B cell (primary cell): ENCODE data around the gene LDHB. TPM values are rescaled to one million over a fixed set of nuclear protein-coding genes. Genes with fewer than 3 reads are reported as not detected.

Experiments used
- ATAC-seq: fragments of 200-7000 bp; cut with Tn5 transposase; one replicate; pipeline ENCODE4 v1.10.0; 2021; ENCODE audit warnings: low read depth, mild to moderate bottlenecking, moderate number of reproducible peaks, moderate library complexity
- CTCF ChIA-PET: fragments of 350-600 bp; sonication (Branson Sonifier 250); formaldehyde crosslinking; loops from one replicate; lab custom pipeline; 2021; ENCODE audit warnings: antibody characterized with exemption, inconsistent platforms; lab: Charles Lee
- POLR2A ChIA-PET: fragments of 350-600 bp; sonication (Branson Sonifier 250); formaldehyde crosslinking; loops from one replicate; lab custom pipeline; 2021; ENCODE audit warnings: antibody characterized with exemption; lab: Charles Lee
- DNase-seq: peaks from one replicate; pipeline ENCODE4 v3.0.0; 2013
- H2AFZ ChIP-seq: 2 replicates; pipeline ENCODE4 v1.6.1; 2012; ENCODE audit warnings: mild to moderate bottlenecking, low read depth, low read length; ENCODE audit not compliant: insufficient read depth, poor library complexity, severe bottlenecking
- H3K27ac ChIP-seq, 2 donors: 1 replicate in 1 of 2; 2 replicates in 1 of 2; pipeline ENCODE4 v1.5.1; 2012 to 2013; ENCODE audit warnings: low read length in 2 of 2, mild to moderate bottlenecking in 2 of 2, moderate library complexity in 1 of 2
- H3K27me3 ChIP-seq, 4 experiments: fragments of 200-600 bp in 1 of 4; sonication (generic) in 1 of 4; replicated peaks in 1 of 4; 1 replicate in 2 of 4; 2 replicates in 2 of 4; pipeline versions ENCODE4 v1.6.1 to v1.7.0; 2013 to 2016; ENCODE audit warnings: low read length in 3 of 4, mild to moderate bottlenecking in 2 of 4, mixed read lengths in 1 of 4, moderate library complexity in 1 of 4; ENCODE audit not compliant: insufficient read depth in 4 of 4, control insufficient read depth in 3 of 4; ENCODE audit errors: control extremely low read depth in 1 of 4
- H3K36me3 ChIP-seq, 2 experiments: replicated peaks in 1 of 2; 1 replicate in 1 of 2; 2 replicates in 1 of 2; pipeline versions ENCODE4 v1.6.1 to v1.7.1; 2013; ENCODE audit warnings: low read length in 1 of 2; ENCODE audit not compliant: insufficient read depth in 2 of 2, control insufficient read depth in 1 of 2; ENCODE audit errors: control extremely low read depth in 1 of 2, extremely low read depth in 1 of 2
- H3K4me1 ChIP-seq, 2 donors: fragments of 200-600 bp in 1 of 2; sonication (generic) in 1 of 2; 1 replicate in 1 of 2; 2 replicates in 1 of 2; pipeline versions ENCODE4 v1.5.1 to v1.6.1; 2013 to 2017; ENCODE audit warnings: low read length in 2 of 2; ENCODE audit not compliant: control insufficient read depth in 2 of 2, insufficient read depth in 2 of 2
- H3K4me2 ChIP-seq: replicated peaks from 2 replicates; pipeline ENCODE3; 2012; ENCODE audit warnings: mild to moderate bottlenecking, low read depth, low read length; ENCODE audit not compliant: poor library complexity, severe bottlenecking
- H3K4me3 ChIP-seq, 5 experiments: fragments of 200-600 bp in 1 of 5; sonication (generic) in 1 of 5; 1 replicate in 3 of 5; 2 replicates in 2 of 5; pipeline versions ENCODE4 v1.5.1 to v1.7.0; 2011 to 2016; ENCODE audit warnings: low read length in 4 of 5, mild to moderate bottlenecking in 4 of 5, low read depth in 2 of 5, control low read depth in 1 of 5, moderate library complexity in 1 of 5; ENCODE audit not compliant: insufficient read depth in 1 of 5; ENCODE audit errors: control extremely low read depth in 1 of 5, extremely low read depth in 1 of 5
- H3K79me2 ChIP-seq: fragments of 200-600 bp; sonication (generic); one replicate; pipeline ENCODE4 v1.6.0; 2016; ENCODE audit warnings: low read length; ENCODE audit not compliant: control insufficient read depth, insufficient read depth
- H3K9ac ChIP-seq: fragments of 200-600 bp; sonication (generic); 2 replicates; pipeline ENCODE4 v1.6.1; 2017; ENCODE audit warnings: mild to moderate bottlenecking, low read length, moderate library complexity
- H3K9me3 ChIP-seq, 3 donors: one replicate each; pipeline versions ENCODE4 v1.6.1 to v1.7.1; 2013; ENCODE audit warnings: low read length in 2 of 3; ENCODE audit not compliant: control insufficient read depth in 2 of 3, insufficient read depth in 1 of 3; ENCODE audit errors: control extremely low read depth in 1 of 3
- H4K20me1 ChIP-seq: 2 replicates; pipeline ENCODE4 v1.6.0; 2012; ENCODE audit warnings: mild to moderate bottlenecking, low read length; ENCODE audit not compliant: insufficient read depth, control insufficient read depth, poor library complexity, severe bottlenecking
- H3K27ac Mint-ChIP-seq: one replicate; pipeline ENCODE4 v1.8.0; 2021; ENCODE audit warnings: mixed read lengths
- H3K27me3 Mint-ChIP-seq: one replicate; pipeline ENCODE4 v1.8.0; 2021; ENCODE audit warnings: mixed read lengths
- H3K4me1 Mint-ChIP-seq: one replicate; pipeline ENCODE4 v1.8.0; 2021; ENCODE audit warnings: mixed read lengths
- H3K4me3 Mint-ChIP-seq: one replicate; pipeline ENCODE4 v1.8.0; 2021; ENCODE audit warnings: mixed read lengths
- H3K9me3 Mint-ChIP-seq: one replicate; pipeline ENCODE4 v1.8.0; 2022; ENCODE audit warnings: mixed read lengths; ENCODE audit not compliant: insufficient read depth
- EZH2 ChIP-seq: IDR thresholded peaks from 2 replicates; pipeline ENCODE4 v1.6.1; 2012; ENCODE audit warnings: borderline replicate concordance, low read depth, mild to moderate bottlenecking, moderate library complexity, low read length; ENCODE audit not compliant: insufficient read depth, poor library complexity, severe bottlenecking
- WGBS: methylation state at CpG from one replicate; pipeline ENCODE4 v1.1.5; 2013; ENCODE audit warnings: missing lambda C conversion rate; ENCODE audit not compliant: insufficient coverage; 5-methylcytosine and 5-hydroxymethylcytosine counted together
- intact Hi-C: fragments of 100-400 bp; cut with micrococcal nuclease; formaldehyde crosslinking; loops from one replicate; pipeline ENCODE4 v1.10.0; 2022
- polyA plus RNA-seq: library from polyadenylated mRNA; depleted of rRNA; stranded (reverse); fragments of >200 nt; gene quantifications from 2 replicates; pipeline ENCODE4 v1.2.3, GENCODE V29; 2012
- total RNA-seq, 2 donors: library from RNA; stranded (reverse); fragments of 120-200 nt in 1 of 2; gene quantifications; 1 replicate in 1 of 2; 2 replicates in 1 of 2; pipeline versions ENCODE4 v1.2.3 to v1.2.4, GENCODE V29; 2013 to 2022
- TF ChIP-seq, protein P1 (sequence below): fragments of 200-600 bp; IDR thresholded peaks from one replicate; pipeline ENCODE4 v1.8.0; 2022; ENCODE audit warnings: antibody characterized with exemption, mild to moderate bottlenecking

Gene LDHB
- total and polyA plus RNA-seq, 2 donors (not counting 1 experiment from before 2014, with no cell fraction given): 63.2 to 161 TPM

DNA sequence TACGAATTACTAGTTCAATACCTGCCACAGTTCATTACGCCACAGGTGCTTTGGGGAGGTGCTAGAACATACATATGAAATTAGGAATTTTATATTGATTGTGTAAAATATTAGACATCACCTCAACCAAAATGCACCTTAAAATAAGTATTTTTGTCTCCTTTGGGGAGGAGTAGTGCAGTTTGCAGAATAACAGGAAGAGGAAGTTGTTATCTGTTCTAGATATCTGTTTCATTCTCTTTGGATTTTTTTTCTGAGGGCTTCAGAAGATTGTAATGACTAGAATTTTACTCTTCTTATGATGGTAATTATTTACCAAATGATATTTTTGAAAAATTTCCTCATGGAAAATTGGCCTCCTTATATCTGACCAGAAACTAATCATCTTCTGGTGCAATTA is 43.1 kb downstream of the LDHB start:
- Mint-ChIP-seq H3K27me3 (no peaks in the 10 kb centered on the region), H3K9me3 (no peaks in the 10 kb centered on the region), H3K27ac (no peak overlapping the region), H3K4me3 (no peak overlapping the region), H3K4me1 (peaks cover 10% of the 10 kb centered on the region)
- no CpG with 5 or more reads among the region's 2 CpGs for WGBS
- ChIA-PET CTCF (no interaction called here), POLR2A (no interaction called here)
- Histone ChIP-seq H3K27ac (no peak overlapping the region), H3K79me2 (no peaks in the 10 kb centered on the region), H3K4me2 (peak overlapping the region; percentile 7), H3K4me3 (no peak overlapping the region), H3K27me3 (no peaks in the 10 kb centered on the region), H2AFZ (no peak overlapping the region), H3K36me3 (no peaks in the 10 kb centered on the region), H3K4me1 (no peaks in the 10 kb centered on the region), H3K9me3 (no peaks in the 10 kb centered on the region), H4K20me1 (no peaks in the 10 kb centered on the region), H3K9ac (no peak overlapping the region)
- DNase-seq (no peak), ATAC-seq (no peak)
- intact Hi-C loops: no loop called here
- TF ChIP-seq, protein P1, sequence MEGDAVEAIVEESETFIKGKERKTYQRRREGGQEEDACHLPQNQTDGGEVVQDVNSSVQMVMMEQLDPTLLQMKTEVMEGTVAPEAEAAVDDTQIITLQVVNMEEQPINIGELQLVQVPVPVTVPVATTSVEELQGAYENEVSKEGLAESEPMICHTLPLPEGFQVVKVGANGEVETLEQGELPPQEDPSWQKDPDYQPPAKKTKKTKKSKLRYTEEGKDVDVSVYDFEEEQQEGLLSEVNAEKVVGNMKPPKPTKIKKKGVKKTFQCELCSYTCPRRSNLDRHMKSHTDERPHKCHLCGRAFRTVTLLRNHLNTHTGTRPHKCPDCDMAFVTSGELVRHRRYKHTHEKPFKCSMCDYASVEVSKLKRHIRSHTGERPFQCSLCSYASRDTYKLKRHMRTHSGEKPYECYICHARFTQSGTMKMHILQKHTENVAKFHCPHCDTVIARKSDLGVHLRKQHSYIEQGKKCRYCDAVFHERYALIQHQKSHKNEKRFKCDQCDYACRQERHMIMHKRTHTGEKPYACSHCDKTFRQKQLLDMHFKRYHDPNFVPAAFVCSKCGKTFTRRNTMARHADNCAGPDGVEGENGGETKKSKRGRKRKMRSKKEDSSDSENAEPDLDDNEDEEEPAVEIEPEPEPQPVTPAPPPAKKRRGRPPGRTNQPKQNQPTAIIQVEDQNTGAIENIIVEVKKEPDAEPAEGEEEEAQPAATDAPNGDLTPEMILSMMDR: no peak
- TF ChIP-seq EZH2: no peak

DNA sequence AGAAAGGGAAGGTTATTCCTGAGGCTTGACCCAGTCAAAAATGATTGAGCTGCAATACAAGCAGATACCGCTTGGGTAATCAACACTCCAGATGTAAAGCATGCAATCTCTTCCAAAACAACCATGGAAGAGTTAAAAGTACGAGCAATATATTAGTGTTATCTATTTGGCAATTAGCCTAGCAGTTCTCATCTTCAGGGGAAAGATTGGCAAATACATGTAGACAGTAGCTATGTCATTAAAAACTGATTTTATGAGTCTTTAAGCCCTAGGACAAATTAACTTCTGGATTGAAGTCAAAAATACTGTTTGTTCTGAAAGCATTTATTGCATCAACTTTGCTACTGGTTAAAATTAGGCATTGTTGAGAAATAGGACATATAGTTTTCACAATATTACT is 43.7 kb downstream of the LDHB start:
- no peaks in the 10 kb centered on the region for H3K36me3 ChIP-seq
- H3K9ac ChIP-seq: no peak overlapping the region
- no peak overlapping the region for H3K4me2 ChIP-seq
- Mint-ChIP-seq H3K4me3 (no peak overlapping the region), H3K27ac (no peak overlapping the region), H3K4me1 (peaks cover 10% of the 10 kb centered on the region), H3K27me3 (no peaks in the 10 kb centered on the region), H3K9me3 (no peaks in the 10 kb centered on the region)
- WGBS: no CpG with 5 or more reads among the region's 2 CpGs
- no peaks in the 10 kb centered on the region for H3K79me2 ChIP-seq
- intact Hi-C loops: no loop called here
- POLR2A ChIA-PET: no interaction called here
- no peaks in the 10 kb centered on the region for H3K4me1 ChIP-seq
- H4K20me1 ChIP-seq: no peaks in the 10 kb centered on the region
- no peak overlapping the region for H3K4me3 ChIP-seq
- no peak for ATAC-seq
- no peak for DNase-seq
- H3K27ac ChIP-seq: no peak overlapping the region
- CTCF ChIA-PET: no interaction called here
- no peaks in the 10 kb centered on the region for H3K9me3 ChIP-seq
- no peak overlapping the region for H2AFZ ChIP-seq
- H3K27me3 ChIP-seq: no peaks in the 10 kb centered on the region
- TF ChIP-seq, protein P1: no peak
- TF ChIP-seq EZH2: no peak
